ENCODE measurements around the gene ZBTB17. TPM values are rescaled to one million over a fixed set of nuclear protein-coding genes. Genes with fewer than 3 reads are reported as not detected.

Gene ZBTB17
- total RNA-seq, 4 donors from 2014 or later = 33.3 to 113 (median 50.5) TPM

DNA sequence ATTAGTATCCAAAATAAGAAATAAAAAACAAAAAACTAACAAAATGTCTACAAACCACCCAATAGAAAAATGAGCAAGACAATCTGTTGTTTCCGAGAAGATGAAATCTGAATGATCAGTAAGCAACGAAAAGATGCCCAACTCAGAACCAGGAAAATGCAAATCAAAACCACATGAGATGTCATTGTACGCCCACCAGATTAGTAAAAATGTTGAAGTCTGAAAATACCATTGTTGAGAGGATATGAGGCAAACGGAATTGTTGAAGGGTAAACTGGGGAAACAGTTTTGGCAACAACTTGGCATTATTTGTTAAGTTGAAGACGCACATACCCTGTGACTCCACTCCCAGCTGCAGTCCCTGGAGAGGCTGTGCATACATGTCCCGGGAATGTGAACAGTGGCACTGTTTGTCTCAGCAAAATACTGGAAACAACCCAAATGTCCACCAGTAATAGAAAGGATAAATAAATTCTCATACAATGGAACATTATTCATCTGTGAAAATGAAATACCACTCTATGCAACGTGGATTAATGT lies 10.6 kb downstream of the ZBTB17 start:
- Histone ChIP-seq H3K36me3 (no peaks in the 10 kb centered on the region), H3K4me1 (peaks cover 16 to 47% (median 29%) of the 10 kb centered on the region in 4 donors), H3K4me3 (no peak overlapping the region), H3K27ac (peak overlapping the region; percentile 24 to 61 (median 41)), H3K9me3 (no peaks in the 10 kb centered on the region), H3K27me3 (no peaks in the 10 kb centered on the region)
- TF ChIP-seq, protein P1, sequence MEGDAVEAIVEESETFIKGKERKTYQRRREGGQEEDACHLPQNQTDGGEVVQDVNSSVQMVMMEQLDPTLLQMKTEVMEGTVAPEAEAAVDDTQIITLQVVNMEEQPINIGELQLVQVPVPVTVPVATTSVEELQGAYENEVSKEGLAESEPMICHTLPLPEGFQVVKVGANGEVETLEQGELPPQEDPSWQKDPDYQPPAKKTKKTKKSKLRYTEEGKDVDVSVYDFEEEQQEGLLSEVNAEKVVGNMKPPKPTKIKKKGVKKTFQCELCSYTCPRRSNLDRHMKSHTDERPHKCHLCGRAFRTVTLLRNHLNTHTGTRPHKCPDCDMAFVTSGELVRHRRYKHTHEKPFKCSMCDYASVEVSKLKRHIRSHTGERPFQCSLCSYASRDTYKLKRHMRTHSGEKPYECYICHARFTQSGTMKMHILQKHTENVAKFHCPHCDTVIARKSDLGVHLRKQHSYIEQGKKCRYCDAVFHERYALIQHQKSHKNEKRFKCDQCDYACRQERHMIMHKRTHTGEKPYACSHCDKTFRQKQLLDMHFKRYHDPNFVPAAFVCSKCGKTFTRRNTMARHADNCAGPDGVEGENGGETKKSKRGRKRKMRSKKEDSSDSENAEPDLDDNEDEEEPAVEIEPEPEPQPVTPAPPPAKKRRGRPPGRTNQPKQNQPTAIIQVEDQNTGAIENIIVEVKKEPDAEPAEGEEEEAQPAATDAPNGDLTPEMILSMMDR (IDR thresholded peaks at IDR 0.05) = no peak
- TF ChIP-seq EP300 (IDR thresholded peaks at IDR 0.05; ENCODE audit: low read depth) (no peak), POLR2AphosphoS5 (IDR thresholded peaks at IDR 0.05) (no peak), POLR2A (IDR thresholded peaks at IDR 0.05) (no peak)
- intact Hi-C loops (cut with DNase I; ENCODE audit: low total_unique reads) = loop anchor here (10.0 kb wide), 1 partner anchor 150 kb away; no protein-coding TSS in a partner anchor
- DNase-seq = no peak
- in situ Hi-C loops (cut with MboI; ENCODE audit: low pct_ligation_motif_present in 1 of 4, low pct_unique_long_range_greater_than_20kb in 1 of 4, low sequenced_read_pairs in 3 of 4) = no loop called here
- WGBS, 2 donors (ENCODE audit: low coverage in 1 of 2) = 56 to 67% methylated on average over 6 to 7 of the region's 7 CpGs

DNA sequence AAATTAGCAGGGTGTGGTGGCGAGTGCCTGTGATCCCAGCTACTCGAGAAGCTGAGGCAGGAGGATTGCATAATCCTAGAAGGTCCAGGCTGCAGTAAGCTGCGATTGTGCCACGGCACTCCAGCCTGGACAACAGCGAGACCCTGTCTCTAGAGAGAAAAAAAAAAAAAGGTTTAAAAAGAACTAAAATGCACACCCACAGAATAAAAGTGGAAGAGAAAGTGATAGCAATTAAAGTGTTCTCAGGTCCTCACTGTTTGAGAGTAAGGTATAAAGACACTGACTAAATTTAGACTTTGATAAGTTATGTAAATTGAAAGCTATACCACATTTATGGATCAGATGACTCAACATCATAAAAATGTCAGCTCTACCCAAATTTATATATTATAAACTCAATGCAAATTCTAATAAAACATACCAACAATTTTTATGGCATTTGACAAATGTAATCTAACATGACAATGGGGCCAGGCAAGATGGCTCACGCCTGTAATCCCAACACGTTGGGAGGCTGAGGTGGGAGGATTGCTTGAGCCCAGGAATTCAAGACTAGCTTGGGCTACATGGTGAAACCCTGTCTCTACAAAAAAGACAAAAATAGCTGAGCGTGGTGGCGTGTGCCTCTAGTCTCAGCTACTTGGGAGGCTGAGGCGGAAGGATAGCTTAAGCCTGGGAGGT lies 11.8 kb downstream of the ZBTB17 start:
- DNase-seq = no peak
- H3K27ac ChIP-seq = peak overlapping the region in 3 of 4 donors; percentile 15 to 57 (median 23)

DNA sequence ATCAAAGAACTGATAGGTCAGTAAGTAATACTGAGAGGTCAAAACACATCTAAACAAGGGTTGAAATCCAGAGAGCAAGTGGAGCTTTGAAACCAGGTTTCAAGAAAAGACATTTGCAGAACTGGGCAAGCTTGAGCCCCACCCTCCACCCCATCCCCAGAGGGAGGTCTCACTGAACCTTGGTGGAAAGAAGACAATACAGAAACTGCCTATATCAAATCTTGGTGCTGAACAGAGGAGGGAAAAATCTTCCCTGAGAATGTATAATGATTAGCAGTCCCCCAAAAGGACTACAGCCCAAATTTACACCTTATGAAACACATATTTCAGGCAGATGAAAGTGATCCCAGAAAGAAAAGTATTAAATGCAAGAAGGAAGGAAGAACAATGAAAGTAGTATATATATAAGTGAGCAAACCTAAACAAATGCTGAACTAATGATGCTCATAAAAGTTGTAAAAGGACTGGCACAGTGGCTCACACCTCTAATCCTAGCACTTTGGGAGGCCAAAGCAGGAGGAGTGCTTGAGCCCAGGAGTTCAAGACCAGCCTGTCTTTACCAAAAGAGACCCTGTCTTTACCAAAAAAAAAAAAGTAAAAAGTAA lies 12.4 kb downstream of the ZBTB17 start:
- TF ChIP-seq POLR2AphosphoS5 (IDR thresholded peaks at IDR 0.05) = no peak
- TF ChIP-seq EP300 (IDR thresholded peaks at IDR 0.05; ENCODE audit: low read depth) = no peak
- TF ChIP-seq POLR2A (IDR thresholded peaks at IDR 0.05) = no peak
- TF ChIP-seq, protein P1 (IDR thresholded peaks at IDR 0.05) = no peak
- Histone ChIP-seq H3K4me3 (peak overlapping the region in 1 of 4 donors; percentile 27), H3K27ac (peak overlapping the region in 3 of 4 donors; percentile 15 to 57 (median 23)), H3K27me3 (no peaks in the 10 kb centered on the region), H3K4me1 (peaks cover 16 to 50% (median 32%) of the 10 kb centered on the region in 4 donors), H3K36me3 (no peaks in the 10 kb centered on the region), H3K9me3 (no peaks in the 10 kb centered on the region)
- in situ Hi-C loops (cut with MboI; ENCODE audit: low pct_ligation_motif_present in 1 of 4, low pct_unique_long_range_greater_than_20kb in 1 of 4, low sequenced_read_pairs in 3 of 4) (no loop called here), intact Hi-C loops (cut with DNase I; ENCODE audit: low total_unique reads) (loop anchor here (10.0 kb wide), 1 partner anchor 149 kb away; no protein-coding TSS in a partner anchor)
- DNase-seq = no peak

More for the DNA sequence above, 11.8 kb downstream of the ZBTB17 start:
- Histone ChIP-seq H3K9me3 (no peaks in the 10 kb centered on the region), H3K27me3 (no peaks in the 10 kb centered on the region), H3K4me3 (peak overlapping the region in 1 of 4 donors; percentile 27), H3K36me3 (no peaks in the 10 kb centered on the region), H3K4me1 (peaks cover 16 to 49% (median 29%) of the 10 kb centered on the region in 4 donors)
- in situ Hi-C loops (cut with MboI; ENCODE audit: low pct_ligation_motif_present in 1 of 4, low pct_unique_long_range_greater_than_20kb in 1 of 4, low sequenced_read_pairs in 3 of 4) = no loop called here
- WGBS, 2 donors (ENCODE audit: low coverage in 1 of 2) = 47 to 52% methylated on average over 10 of the region's 10 CpGs
- TF ChIP-seq POLR2A (IDR thresholded peaks at IDR 0.05) (no peak), POLR2AphosphoS5 (IDR thresholded peaks at IDR 0.05) (no peak), EP300 (IDR thresholded peaks at IDR 0.05; ENCODE audit: low read depth) (no peak)
- TF ChIP-seq, protein P1 (IDR thresholded peaks at IDR 0.05) = no peak
- intact Hi-C loops (cut with DNase I; ENCODE audit: low total_unique reads) = loop anchor here (10.0 kb wide), 1 partner anchor 149 kb away; no protein-coding TSS in a partner anchor

DNA sequence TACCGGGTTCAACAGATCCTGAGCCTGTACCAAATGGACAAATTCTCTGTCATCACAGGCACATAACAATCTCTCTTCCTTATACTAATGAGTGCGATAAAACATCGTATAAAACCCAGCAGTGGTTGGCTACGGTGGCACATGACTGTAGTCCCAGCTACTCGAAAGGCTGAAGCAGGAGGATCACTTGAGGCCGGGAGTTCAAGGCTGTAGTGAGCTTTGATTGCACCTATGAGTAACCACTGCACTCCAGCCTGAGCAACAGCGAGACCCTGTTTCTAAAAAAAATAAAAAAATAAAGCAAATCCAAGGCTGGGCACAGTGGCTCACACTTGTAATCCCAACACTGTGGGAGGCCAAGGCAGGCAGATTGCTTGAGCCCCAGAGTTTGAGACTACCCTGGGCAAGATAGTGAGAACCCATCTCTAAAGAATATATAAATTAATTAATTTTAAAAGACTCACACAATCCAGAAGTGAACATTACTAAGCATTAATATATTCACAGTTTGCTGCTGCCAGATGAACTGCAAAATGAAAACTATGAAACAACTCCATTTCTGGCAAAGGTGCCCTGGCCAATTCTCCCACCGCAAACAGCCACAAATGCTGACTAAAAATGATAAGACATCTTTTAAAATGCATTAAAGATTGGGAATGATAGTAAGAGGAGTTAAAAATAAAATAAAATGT lies 13.1 kb downstream of the ZBTB17 start:
- no peak for DNase-seq
- Histone ChIP-seq H3K36me3 (no peaks in the 10 kb centered on the region), H3K9me3 (no peaks in the 10 kb centered on the region), H3K4me3 (no peak overlapping the region), H3K4me1 (peaks cover 16 to 50% (median 33%) of the 10 kb centered on the region in 4 donors), H3K27me3 (no peaks in the 10 kb centered on the region), H3K27ac (peak overlapping the region in 1 of 4 donors; percentile 57)
- in situ Hi-C loops (cut with MboI; ENCODE audit: low pct_ligation_motif_present in 1 of 4, low pct_unique_long_range_greater_than_20kb in 1 of 4, low sequenced_read_pairs in 3 of 4) = no loop called here
- TF ChIP-seq POLR2A (IDR thresholded peaks at IDR 0.05) = no peak
- TF ChIP-seq POLR2AphosphoS5 (IDR thresholded peaks at IDR 0.05) = no peak
- TF ChIP-seq, protein P1 (IDR thresholded peaks at IDR 0.05) = no peak
- no peak for TF ChIP-seq EP300 (IDR thresholded peaks at IDR 0.05; ENCODE audit: low read depth)
- intact Hi-C loops (cut with DNase I; ENCODE audit: low total_unique reads) = loop anchor here (10.0 kb wide), 1 partner anchor 148 kb away; no protein-coding TSS in a partner anchor
- 90 to 100% methylated on average over 3 to 8 of the region's 8 CpGs for WGBS, 2 donors (ENCODE audit: low coverage in 1 of 2)

All from transverse colon (tissue), 4 donors.